ENCODE results near the gene NR6A1.

- no peak for TF ChIP-seq CTCF (IDR thresholded peaks at IDR 0.05)
- TF ChIP-seq POLR2A (IDR thresholded peaks at IDR 0.05) = no peak
- TF ChIP-seq POLR2AphosphoS5 (IDR thresholded peaks at IDR 0.05; ENCODE audit: insufficient read depth in 1 of 2, low read depth in 1 of 2) = no peak
Measured at GRCh38 chr9:124468061-124468740, 302.9 kb downstream of the NR6A1 start.
